ENCODE data around the gene ARTN. TPM values are rescaled to one million over a fixed set of nuclear protein-coding genes. Genes with fewer than 3 reads are reported as not detected.

Gene ARTN
- total and polyA plus RNA-seq, 9 of the 15 experiments (the other 6 are each of a cell fraction or from before 2014, with no cell fraction given) = 0.06 to 0.38 TPM; not detected in 7

DNA sequence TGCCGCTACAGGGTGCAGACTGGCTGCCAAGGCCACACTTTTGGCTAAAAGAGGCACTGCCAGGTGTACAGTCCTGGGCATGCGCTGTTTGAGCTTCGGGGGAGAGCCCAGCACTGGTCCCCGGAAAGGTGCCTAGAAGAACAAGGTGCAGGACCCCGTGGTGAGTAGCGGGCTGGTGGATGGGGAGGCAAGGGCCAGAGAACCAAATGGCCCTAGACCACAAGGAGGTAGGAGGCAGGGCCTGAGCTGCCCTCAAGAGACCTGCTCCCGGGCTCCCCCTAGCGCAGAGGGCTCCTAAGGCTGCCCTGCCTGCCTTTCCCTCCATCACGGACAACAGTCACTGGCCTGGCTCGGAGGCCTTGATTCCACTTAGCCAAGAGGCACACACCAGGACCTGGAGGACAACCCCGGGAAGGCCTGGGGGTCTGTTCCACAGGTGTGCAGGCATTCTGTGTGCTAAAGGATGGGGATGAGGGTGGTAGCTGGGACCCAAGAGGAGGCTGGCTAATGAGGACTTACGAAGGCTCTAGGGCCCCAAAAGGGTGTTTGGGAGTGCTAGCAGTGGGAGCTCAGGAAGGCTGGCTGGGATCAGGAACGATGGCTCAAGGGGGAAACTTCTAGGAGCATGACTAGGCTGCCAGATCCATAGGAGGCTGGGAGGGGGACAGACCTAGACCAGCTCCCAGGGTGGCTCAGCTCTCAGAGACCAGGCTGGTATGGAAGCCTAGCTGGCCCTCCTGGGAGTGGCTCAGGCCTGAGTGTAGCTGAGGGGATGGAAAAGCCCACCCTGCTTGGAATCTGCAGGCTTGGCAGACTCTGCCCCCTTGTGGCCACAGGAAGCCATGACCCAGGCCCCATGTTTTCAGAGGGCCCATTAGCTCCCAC is 742 bp downstream of the ARTN start (continued):
- TF ChIP-seq, protein P1, sequence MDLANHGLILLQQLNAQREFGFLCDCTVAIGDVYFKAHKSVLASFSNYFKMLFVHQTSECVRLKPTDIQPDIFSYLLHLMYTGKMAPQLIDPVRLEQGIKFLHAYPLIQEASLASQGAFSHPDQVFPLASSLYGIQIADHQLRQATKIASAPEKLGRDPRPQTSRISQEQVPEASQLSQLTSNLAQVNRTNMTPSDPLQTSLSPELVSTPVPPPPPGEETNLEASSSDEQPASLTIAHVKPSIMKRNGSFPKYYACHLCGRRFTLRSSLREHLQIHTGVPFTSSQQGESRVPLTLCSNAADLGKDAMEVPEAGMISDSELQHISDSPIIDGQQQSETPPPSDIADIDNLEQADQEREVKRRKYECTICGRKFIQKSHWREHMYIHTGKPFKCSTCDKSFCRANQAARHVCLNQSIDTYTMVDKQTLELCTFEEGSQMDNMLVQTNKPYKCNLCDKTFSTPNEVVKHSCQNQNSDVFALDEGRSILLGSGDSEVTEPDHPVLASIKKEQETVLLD (IDR thresholded peaks at IDR 0.05) = no peak
- TF ChIP-seq NELFE (IDR thresholded peaks at IDR 0.05; ENCODE audit: insufficient read depth, insufficient read length) = no peak
- no peak for TF ChIP-seq ZNF551 (CRISPR knock-in tag; IDR thresholded peaks at IDR 0.05)
- no peak for TF ChIP-seq WHSC1 (IDR thresholded peaks at IDR 0.05; ENCODE audit: low read length)
- no peak for TF ChIP-seq TOE1 (IDR thresholded peaks at IDR 0.05; ENCODE audit: borderline replicate concordance)
- no peak for TF ChIP-seq TOE1 (CRISPR knock-in tag; IDR thresholded peaks at IDR 0.05; ENCODE audit: borderline replicate concordance, low read depth)
- TF ChIP-seq EHMT2 (IDR thresholded peaks at IDR 0.05) = peak; percentile 51; the same call in 1 of the 2 replicates
- TF ChIP-seq MIER1 (IDR thresholded peaks at IDR 0.05; ENCODE audit: low read depth) = no peak
- TF ChIP-seq ZNF212 (CRISPR knock-in tag; IDR thresholded peaks at IDR 0.05) = no peak
- TF ChIP-seq, protein P2, sequence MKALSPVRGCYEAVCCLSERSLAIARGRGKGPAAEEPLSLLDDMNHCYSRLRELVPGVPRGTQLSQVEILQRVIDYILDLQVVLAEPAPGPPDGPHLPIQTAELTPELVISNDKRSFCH (CRISPR knock-in tag; IDR thresholded peaks at IDR 0.05) = no peak
- TF ChIP-seq, protein P2 (tag; IDR thresholded peaks at IDR 0.05) = peak; percentile 43; the same call in 1 of the 2 replicates
- TF ChIP-seq, protein P3, sequence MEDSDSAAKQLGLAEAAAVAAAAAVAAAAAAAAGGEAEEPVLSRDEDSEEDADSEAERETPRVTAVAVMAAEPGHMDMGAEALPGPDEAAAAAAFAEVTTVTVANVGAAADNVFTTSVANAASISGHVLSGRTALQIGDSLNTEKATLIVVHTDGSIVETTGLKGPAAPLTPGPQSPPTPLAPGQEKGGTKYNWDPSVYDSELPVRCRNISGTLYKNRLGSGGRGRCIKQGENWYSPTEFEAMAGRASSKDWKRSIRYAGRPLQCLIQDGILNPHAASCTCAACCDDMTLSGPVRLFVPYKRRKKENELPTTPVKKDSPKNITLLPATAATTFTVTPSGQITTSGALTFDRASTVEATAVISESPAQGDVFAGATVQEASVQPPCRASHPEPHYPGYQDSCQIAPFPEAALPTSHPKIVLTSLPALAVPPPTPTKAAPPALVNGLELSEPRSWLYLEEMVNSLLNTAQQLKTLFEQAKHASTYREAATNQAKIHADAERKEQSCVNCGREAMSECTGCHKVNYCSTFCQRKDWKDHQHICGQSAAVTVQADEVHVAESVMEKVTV (CRISPR knock-in tag; IDR thresholded peaks at IDR 0.05) = peak; percentile 82
- TF ChIP-seq, protein P4, sequence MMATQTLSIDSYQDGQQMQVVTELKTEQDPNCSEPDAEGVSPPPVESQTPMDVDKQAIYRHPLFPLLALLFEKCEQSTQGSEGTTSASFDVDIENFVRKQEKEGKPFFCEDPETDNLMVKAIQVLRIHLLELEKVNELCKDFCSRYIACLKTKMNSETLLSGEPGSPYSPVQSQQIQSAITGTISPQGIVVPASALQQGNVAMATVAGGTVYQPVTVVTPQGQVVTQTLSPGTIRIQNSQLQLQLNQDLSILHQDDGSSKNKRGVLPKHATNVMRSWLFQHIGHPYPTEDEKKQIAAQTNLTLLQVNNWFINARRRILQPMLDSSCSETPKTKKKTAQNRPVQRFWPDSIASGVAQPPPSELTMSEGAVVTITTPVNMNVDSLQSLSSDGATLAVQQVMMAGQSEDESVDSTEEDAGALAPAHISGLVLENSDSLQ (IDR thresholded peaks at IDR 0.05) = 0 out of 2 replicates have a peak, but pooled peaks have one; percentile 4
- TF ChIP-seq CXXC5 (CRISPR knock-in tag; IDR thresholded peaks at IDR 0.05) = no peak
- TF ChIP-seq FOXJ3 (CRISPR knock-in tag; IDR thresholded peaks at IDR 0.05) = no peak
- no peak for TF ChIP-seq GATAD2B (IDR thresholded peaks at IDR 0.05; ENCODE audit: borderline replicate concordance)
- no peak; the same call in 1 of the 2 replicates for TF ChIP-seq NFIC (IDR thresholded peaks at IDR 0.05)
- no peak for TF ChIP-seq SP2 (IDR thresholded peaks at IDR 0.05; ENCODE audit: extremely low read depth, low read depth, low read length, poor library complexity, severe bottlenecking)
- 0 out of 2 replicates have a peak, but pooled peaks have one; percentile 33 for TF ChIP-seq MTA3 (IDR thresholded peaks at IDR 0.05; ENCODE audit: borderline replicate concordance)
- TF ChIP-seq, protein P5, sequence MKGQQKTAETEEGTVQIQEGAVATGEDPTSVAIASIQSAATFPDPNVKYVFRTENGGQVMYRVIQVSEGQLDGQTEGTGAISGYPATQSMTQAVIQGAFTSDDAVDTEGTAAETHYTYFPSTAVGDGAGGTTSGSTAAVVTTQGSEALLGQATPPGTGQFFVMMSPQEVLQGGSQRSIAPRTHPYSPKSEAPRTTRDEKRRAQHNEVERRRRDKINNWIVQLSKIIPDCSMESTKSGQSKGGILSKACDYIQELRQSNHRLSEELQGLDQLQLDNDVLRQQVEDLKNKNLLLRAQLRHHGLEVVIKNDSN (CRISPR knock-in tag; IDR thresholded peaks at IDR 0.05) = no peak

Data from K562 (cell line).